Spleen (tissue), 7 donors: ENCODE results near the gene PSMA6.

Experiments used
- CTCF ChIP-seq, 11 experiments: fragments of 200-600 bp in 7 of 11; fragments of 450-650 bp in 4 of 11; sonication (generic) in 4 of 11; IDR thresholded peaks in 8 of 11; conservative IDR thresholded peaks in 3 of 11; 1 replicate in 7 of 11; 2 replicates in 4 of 11; pipeline versions ENCODE4 v1.4.0 to v1.8.0; 2016 to 2021; ENCODE audit warnings: antibody characterized with exemption in 11 of 11, inconsistent platforms in 4 of 11, mild to moderate bottlenecking in 1 of 11
- POLR2A ChIP-seq, 3 donors: fragments of 450-650 bp; IDR thresholded peaks; one replicate each; pipeline ENCODE4 v1.5.1; 2017; ENCODE audit warnings: antibody characterized with exemption in 3 of 3, mild to moderate bottlenecking in 1 of 3
- donor health status: DM: no; HTN: no; CAD: no; lungs with moderate emphysema.
- donor health status: DM: no; HTN: no; CAD: no.
- donor health status: DM: no; HTN: no; CAD: no.

- TF ChIP-seq CTCF (IDR thresholded peaks at IDR 0.05 in 8 of 11, conservative IDR thresholded peaks at IDR 0.05 in 3 of 11), result no peak
- no peak for TF ChIP-seq POLR2A (IDR thresholded peaks at IDR 0.05)
Observed at GRCh38 chr14:35305633-35306032, 13.5 kb downstream of the PSMA6 start.
